PFSK-1 (cell line): ENCODE measurements around the gene CLIC5.

Source experiments
- POLR2AphosphoS5 ChIP-seq: IDR thresholded peaks from 2 replicates; pipeline ENCODE4 v1.6.1; 2012; ENCODE audit warnings: low read depth, mild to moderate bottlenecking, control low read depth, low read length, moderate library complexity
- SIN3A ChIP-seq: IDR thresholded peaks from 2 replicates; pipeline ENCODE4 v1.6.1; 2012; ENCODE audit warnings: mild to moderate bottlenecking, low read length, moderate library complexity, borderline replicate concordance; ENCODE audit not compliant: insufficient read depth

DNA sequence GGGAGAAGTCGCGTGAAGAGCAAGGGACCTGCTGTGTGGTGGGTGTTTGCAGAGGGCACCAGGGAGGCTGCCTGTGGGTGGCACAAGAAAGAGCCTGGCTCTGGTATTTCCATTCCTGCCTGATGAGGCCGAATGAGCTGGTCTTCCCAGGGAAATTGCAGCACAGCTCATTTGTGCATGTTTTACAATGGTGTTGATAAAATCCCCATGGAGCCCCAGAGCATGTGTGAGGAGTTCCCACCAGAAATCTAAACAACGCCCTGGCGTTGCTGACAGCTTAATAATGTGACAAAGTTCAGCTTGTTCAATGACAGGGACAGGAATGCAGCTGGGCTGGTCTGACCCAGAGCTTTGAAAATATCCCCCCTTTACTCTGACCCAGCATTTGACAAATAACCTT is 135.5 kb downstream of the CLIC5 start:
- no peak for TF ChIP-seq SIN3A
- TF ChIP-seq POLR2AphosphoS5, result no peak
